ENCODE measurements around the gene TSPEAR.

Gene TSPEAR

GRCh38 chr21:44589586-44590305 is 121.6 kb downstream of the TSPEAR start:
- no peak for TF ChIP-seq CTCF (IDR thresholded peaks at IDR 0.05; ENCODE audit: extremely low read depth, insufficient read depth, missing control alignments)
- DNase-seq (ENCODE audit: low spot score), result no peak
- in situ Hi-C loops (cut with MboI; ENCODE audit: low pct_unique_long_range_greater_than_20kb, low sequenced_read_pairs, unreplicated experiment), result no loop called here

- DNase-seq (ENCODE audit: low spot score), result no peak
- in situ Hi-C loops (cut with MboI; ENCODE audit: low pct_unique_long_range_greater_than_20kb, low sequenced_read_pairs, unreplicated experiment), result no loop called here
- TF ChIP-seq CTCF (IDR thresholded peaks at IDR 0.05; ENCODE audit: extremely low read depth, insufficient read depth, missing control alignments), result no peak
These were observed 122.3 kb downstream of the TSPEAR start for GRCh38 chr21:44589094-44589493.

- in situ Hi-C loops (cut with MboI; ENCODE audit: low pct_unique_long_range_greater_than_20kb, low sequenced_read_pairs, unreplicated experiment), result no loop called here
- DNase-seq (ENCODE audit: low spot score), result no peak
- no peak for TF ChIP-seq CTCF (IDR thresholded peaks at IDR 0.05; ENCODE audit: extremely low read depth, insufficient read depth, missing control alignments)
These were observed 125.5 kb downstream of the TSPEAR start for GRCh38 chr21:44585892-44586291.

GRCh38 chr21:44583800-44584147 is 127.6 kb downstream of the TSPEAR start:
- no peak for TF ChIP-seq CTCF (IDR thresholded peaks at IDR 0.05; ENCODE audit: extremely low read depth, insufficient read depth, missing control alignments)
- no peak for DNase-seq (ENCODE audit: low spot score)
- in situ Hi-C loops (cut with MboI; ENCODE audit: low pct_unique_long_range_greater_than_20kb, low sequenced_read_pairs, unreplicated experiment), result no loop called here

GRCh38 chr21:44583089-44583799 is 128.1 kb downstream of the TSPEAR start:
- TF ChIP-seq CTCF (IDR thresholded peaks at IDR 0.05; ENCODE audit: extremely low read depth, insufficient read depth, missing control alignments), result no peak
- no peak for DNase-seq (ENCODE audit: low spot score)
- in situ Hi-C loops (cut with MboI; ENCODE audit: low pct_unique_long_range_greater_than_20kb, low sequenced_read_pairs, unreplicated experiment), result no loop called here

- no peak for DNase-seq (ENCODE audit: low spot score)
- TF ChIP-seq CTCF (IDR thresholded peaks at IDR 0.05; ENCODE audit: extremely low read depth, insufficient read depth, missing control alignments), result no peak
- in situ Hi-C loops (cut with MboI; ENCODE audit: low pct_unique_long_range_greater_than_20kb, low sequenced_read_pairs, unreplicated experiment), result no loop called here
These were observed 129.3 kb downstream of the TSPEAR start for GRCh38 chr21:44582055-44582454.

All from GM13977 (cell line).